ENCODE measurements around the gene RNF214.

Gene RNF214

GRCh38 chr11:117287668-117288067 lies 55.2 kb downstream of the RNF214 start:
- DNase-seq, result no peak

- no peak for DNase-seq
Measured at GRCh38 chr11:117289795-117290194, 57.3 kb downstream of the RNF214 start.

- peak in 1 of 14 donors; percentile 6 for DNase-seq
Measured at GRCh38 chr11:117290809-117291396, 58.4 kb downstream of the RNF214 start, which contains the start of gene BACE1-AS. Gene BACE1-AS (plus strand): TSS chr11:117291346.

- DNase-seq, result no peak
Measured at GRCh38 chr11:117292616-117293015, 60.1 kb downstream of the RNF214 start.

GRCh38 chr11:117295438-117296137 lies 63.1 kb downstream of the RNF214 start:
- DNase-seq, result peak in 10 of 14 donors; percentile 33 to 73 (median 62)

GRCh38 chr11:117296881-117297280 lies 64.4 kb downstream of the RNF214 start:
- DNase-seq, result no peak

GRCh38 chr11:117298195-117298594 lies 65.7 kb downstream of the RNF214 start:
- no peak for DNase-seq

GRCh38 chr11:117299351-117300282 lies 67.1 kb downstream of the RNF214 start:
- no peak for DNase-seq

GRCh38 chr11:117300283-117300663 lies 67.8 kb downstream of the RNF214 start:
- DNase-seq, result peak in 8 of 14 donors; percentile 22 to 56 (median 36)

- DNase-seq, result no peak
Measured at GRCh38 chr11:117300773-117301172, 68.3 kb downstream of the RNF214 start.

- no peak for DNase-seq
Measured at GRCh38 chr11:117302228-117302627, 69.8 kb downstream of the RNF214 start.

GRCh38 chr11:117303101-117303500 lies 70.6 kb downstream of the RNF214 start:
- DNase-seq, result no peak

- no peak for DNase-seq
Measured at GRCh38 chr11:117303646-117304315, 71.3 kb downstream of the RNF214 start.

GRCh38 chr11:117305145-117305544 lies 72.7 kb downstream of the RNF214 start:
- DNase-seq, result no peak

GRCh38 chr11:117309310-117309709 lies 76.8 kb downstream of the RNF214 start:
- DNase-seq, result no peak

GRCh38 chr11:117313091-117313490 lies 80.6 kb downstream of the RNF214 start:
- DNase-seq, result no peak

- no peak for DNase-seq
Measured at GRCh38 chr11:117313828-117314768, 81.6 kb downstream of the RNF214 start.

- DNase-seq, result peak in 1 of 14 donors; percentile 32
Measured at GRCh38 chr11:117314840-117315239, 82.4 kb downstream of the RNF214 start.

GRCh38 chr11:117315285-117316196 lies 83.1 kb downstream of the RNF214 start:
- DNase-seq, result peak in 2 of 14 donors; percentile 32 to 48

All from C1 segment of cervical spinal cord (tissue), 14 donors.